GM10266 (cell line): ENCODE results near the gene C10orf90.
A peak's percentile ranks its signal among the peaks of the same experiment; 100 is the strongest.

Experiments used
- DNase-seq: peaks from one replicate; pipeline ENCODE4 v3.0.0; 2012; ENCODE audit errors: extremely low spot score
- TF ChIP-seq, protein P1 (sequence below): IDR thresholded peaks from 2 replicates; pipeline ENCODE4 v1.5.1; 2012; ENCODE audit warnings: mild to moderate bottlenecking, low read depth; ENCODE audit not compliant: control insufficient read depth, insufficient read depth; ENCODE audit errors: missing control alignments

The C10orf90 gene

GRCh38 chr10:126599949-126600682 is 70.4 kb downstream of the C10orf90 start:
- DNase-seq = no peak
- TF ChIP-seq, protein P1, sequence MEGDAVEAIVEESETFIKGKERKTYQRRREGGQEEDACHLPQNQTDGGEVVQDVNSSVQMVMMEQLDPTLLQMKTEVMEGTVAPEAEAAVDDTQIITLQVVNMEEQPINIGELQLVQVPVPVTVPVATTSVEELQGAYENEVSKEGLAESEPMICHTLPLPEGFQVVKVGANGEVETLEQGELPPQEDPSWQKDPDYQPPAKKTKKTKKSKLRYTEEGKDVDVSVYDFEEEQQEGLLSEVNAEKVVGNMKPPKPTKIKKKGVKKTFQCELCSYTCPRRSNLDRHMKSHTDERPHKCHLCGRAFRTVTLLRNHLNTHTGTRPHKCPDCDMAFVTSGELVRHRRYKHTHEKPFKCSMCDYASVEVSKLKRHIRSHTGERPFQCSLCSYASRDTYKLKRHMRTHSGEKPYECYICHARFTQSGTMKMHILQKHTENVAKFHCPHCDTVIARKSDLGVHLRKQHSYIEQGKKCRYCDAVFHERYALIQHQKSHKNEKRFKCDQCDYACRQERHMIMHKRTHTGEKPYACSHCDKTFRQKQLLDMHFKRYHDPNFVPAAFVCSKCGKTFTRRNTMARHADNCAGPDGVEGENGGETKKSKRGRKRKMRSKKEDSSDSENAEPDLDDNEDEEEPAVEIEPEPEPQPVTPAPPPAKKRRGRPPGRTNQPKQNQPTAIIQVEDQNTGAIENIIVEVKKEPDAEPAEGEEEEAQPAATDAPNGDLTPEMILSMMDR = no peak

DNA sequence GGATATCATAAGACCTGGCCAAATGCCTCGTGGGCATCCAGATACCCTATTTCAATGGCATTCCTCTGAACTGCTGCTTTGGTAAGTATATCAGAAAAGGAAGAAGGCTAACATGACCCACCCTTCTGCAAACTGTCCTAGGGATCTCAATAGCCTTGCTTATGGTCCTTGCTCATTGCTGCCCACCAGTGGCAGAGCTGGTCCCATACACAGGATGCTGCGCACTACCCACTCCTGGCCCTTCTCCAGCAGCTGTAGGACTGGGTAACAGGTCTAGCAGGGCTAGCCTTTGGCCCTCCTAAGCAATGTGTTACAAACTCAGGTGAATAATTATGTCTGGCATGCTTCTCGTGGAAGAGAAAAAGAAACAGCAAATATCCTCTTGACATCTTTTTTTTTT is 72.5 kb downstream of the C10orf90 start:
- DNase-seq = no peak
- TF ChIP-seq, protein P1 = peak; percentile 47

- TF ChIP-seq, protein P1 = no peak
- DNase-seq = no peak
Observed at GRCh38 chr10:126597211-126597610, 73.3 kb downstream of the C10orf90 start.

GRCh38 chr10:126596472-126597016 is 73.9 kb downstream of the C10orf90 start:
- no peak for DNase-seq
- TF ChIP-seq, protein P1 = no peak

GRCh38 chr10:126595160-126595559 is 75.3 kb downstream of the C10orf90 start:
- no peak for DNase-seq
- TF ChIP-seq, protein P1 = no peak

DNA sequence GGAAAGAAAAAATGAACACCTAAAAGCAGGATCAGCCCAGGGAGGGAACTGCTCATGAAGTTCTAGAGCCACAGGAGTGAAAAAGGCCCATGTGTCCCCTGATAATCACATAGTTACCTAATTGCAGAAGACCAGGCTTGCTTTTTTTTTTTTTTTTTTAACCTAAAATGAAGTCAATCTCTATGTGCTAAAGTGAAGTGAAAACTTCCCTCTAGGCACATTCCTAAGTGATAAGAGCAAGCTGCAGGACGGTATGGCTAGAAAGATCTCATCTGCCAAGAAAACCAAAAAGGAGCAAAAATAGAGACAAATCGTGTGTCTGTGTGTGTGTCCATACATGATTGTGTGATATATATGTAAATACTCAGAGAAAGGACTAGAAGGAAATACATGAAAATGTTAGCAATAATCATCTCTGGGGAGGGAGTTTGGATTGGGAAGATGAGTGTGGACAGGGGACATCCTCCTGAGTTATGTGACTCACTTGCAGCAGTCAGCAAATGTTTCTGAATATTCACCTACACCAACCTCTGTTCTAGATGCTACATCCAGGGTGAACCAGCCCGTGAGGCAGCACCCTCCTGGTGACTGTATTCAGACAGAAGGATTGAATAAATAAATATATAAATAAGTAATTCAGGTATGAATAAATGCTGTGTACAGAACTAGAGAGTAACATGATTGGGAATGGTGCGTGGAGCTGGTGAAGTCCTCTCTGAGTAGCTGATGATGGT is 76.4 kb downstream of the C10orf90 start:
- DNase-seq = no peak
- TF ChIP-seq, protein P1 = no peak

GRCh38 chr10:126592901-126593300 is 77.6 kb downstream of the C10orf90 start:
- TF ChIP-seq, protein P1 = no peak
- DNase-seq = no peak
